PC-9 (cell line): ENCODE data around the gene NTNG1.
A peak's percentile ranks its signal among the peaks of the same experiment; 100 is the strongest.

Experiments used
- CTCF ChIP-seq: fragments of 200-600 bp; sonication (generic); conservative IDR thresholded peaks from 2 replicates; pipeline ENCODE4 v1.6.1; 2017; ENCODE audit warnings: mixed run types, antibody characterized with exemption, mild to moderate bottlenecking, moderate library complexity
- EZH2 ChIP-seq: fragments of 200-600 bp; sonication (generic); IDR thresholded peaks from 2 replicates; pipeline ENCODE4 v1.8.0; 2017; ENCODE audit warnings: antibody characterized with exemption, low read depth

DNA sequence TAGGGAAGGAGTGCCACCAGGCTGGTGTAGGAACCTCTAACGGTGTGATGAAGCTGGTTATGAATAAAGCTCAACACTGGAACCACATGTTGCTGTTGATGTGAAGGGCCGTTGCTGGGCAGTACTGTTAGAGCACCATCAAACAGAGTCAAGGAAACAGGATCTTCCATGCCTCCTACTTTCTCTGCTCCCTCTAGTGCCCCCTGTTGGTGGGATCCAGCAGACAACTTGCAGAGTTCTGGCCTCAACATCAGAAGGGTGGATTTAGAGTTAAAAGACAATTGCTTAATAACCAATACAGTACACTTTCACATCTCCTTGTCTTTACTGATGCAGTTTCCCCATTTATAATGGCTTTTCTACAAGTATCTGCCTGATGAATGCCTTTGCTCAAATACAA is 336.4 kb downstream of the NTNG1 start:
- TF ChIP-seq CTCF (peak; percentile 44; the same call in 1 of the 2 replicates), EZH2 (no peak)
